Measurements from ENCODE around the gene MAML1. TPM values are rescaled to one million over a fixed set of nuclear protein-coding genes. Genes with fewer than 3 reads are reported as not detected.
A peak's percentile ranks its signal among the peaks of the same experiment; 100 is the strongest.

The MAML1 gene
- total RNA-seq, 1 donor from 2014 or later = 26.0 TPM

GRCh38 chr5:179768326-179769085 is 35.9 kb downstream of the MAML1 start:
- Mint-ChIP-seq H3K9me3 (ENCODE audit: unreplicated experiment) (no peaks in the 10 kb centered on the region), H3K27ac (ENCODE audit: unreplicated experiment) (peak overlapping the region; percentile 75), H3K27me3 (ENCODE audit: low read depth, unreplicated experiment) (no peaks in the 10 kb centered on the region), H3K4me3 (ENCODE audit: unreplicated experiment) (no peak overlapping the region), H3K4me1 (ENCODE audit: low read depth, unreplicated experiment) (peaks cover 47% of the 10 kb centered on the region), H3K36me3 (ENCODE audit: low read depth, unreplicated experiment) (peaks cover 19% of the 10 kb centered on the region)
- H3K9ac ChIP-seq (ENCODE audit: low read length) = no peak overlapping the region
- peaks cover 30% of the 10 kb centered on the region for H4K20me1 ChIP-seq (ENCODE audit: insufficient read depth, low read length)
- no peak overlapping the region for H3K4me3 ChIP-seq (ENCODE audit: insufficient read depth, low read depth, low read length)
- no peaks in the 10 kb centered on the region for H3K9me3 ChIP-seq (ENCODE audit: insufficient read depth, low read depth, low read length)
- DNase-seq (ENCODE audit: low read depth) (no peak), FAIRE-seq (no peak)
- no peaks in the 10 kb centered on the region for H3K27me3 ChIP-seq (ENCODE audit: insufficient read depth, low read length)
- peaks cover 40% of the 10 kb centered on the region for H3K4me1 ChIP-seq (ENCODE audit: insufficient read depth, low read length)
- H3K4me2 ChIP-seq (ENCODE audit: low read length) = no peak overlapping the region
- H3K36me3 ChIP-seq (ENCODE audit: insufficient read depth, low read length) = peaks cover 23% of the 10 kb centered on the region
- peaks cover 53% of the 10 kb centered on the region for H3K79me2 ChIP-seq (ENCODE audit: insufficient read depth, low read length)
- H2AFZ ChIP-seq (ENCODE audit: low read depth, low read length) = no peak overlapping the region
- no peak overlapping the region for H3K27ac ChIP-seq (ENCODE audit: low read depth, low read length)
- TF ChIP-seq EZH2 (IDR thresholded peaks at IDR 0.05; ENCODE audit: insufficient read depth, low read length) (no peak), CTCF (IDR thresholded peaks at IDR 0.05; ENCODE audit: insufficient read depth, low read depth, low read length) (no peak)

GRCh38 chr5:179769271-179769670 is 36.6 kb downstream of the MAML1 start:
- H3K4me1 ChIP-seq (ENCODE audit: insufficient read depth, low read length) = peaks cover 32% of the 10 kb centered on the region
- Mint-ChIP-seq H3K4me3 (ENCODE audit: unreplicated experiment) (no peak overlapping the region), H3K4me1 (ENCODE audit: low read depth, unreplicated experiment) (peaks cover 40% of the 10 kb centered on the region), H3K9me3 (ENCODE audit: unreplicated experiment) (no peaks in the 10 kb centered on the region), H3K27me3 (ENCODE audit: low read depth, unreplicated experiment) (no peaks in the 10 kb centered on the region), H3K27ac (ENCODE audit: unreplicated experiment) (peak overlapping the region; percentile 69), H3K36me3 (ENCODE audit: low read depth, unreplicated experiment) (peaks cover 22% of the 10 kb centered on the region)
- peaks cover 28% of the 10 kb centered on the region for H3K36me3 ChIP-seq (ENCODE audit: insufficient read depth, low read length)
- DNase-seq (ENCODE audit: low read depth) (no peak), FAIRE-seq (no peak)
- H3K4me3 ChIP-seq (ENCODE audit: insufficient read depth, low read depth, low read length) = no peak overlapping the region
- no peak overlapping the region for H2AFZ ChIP-seq (ENCODE audit: low read depth, low read length)
- peaks cover 28% of the 10 kb centered on the region for H4K20me1 ChIP-seq (ENCODE audit: insufficient read depth, low read length)
- TF ChIP-seq EZH2 (IDR thresholded peaks at IDR 0.05; ENCODE audit: insufficient read depth, low read length) = no peak
- TF ChIP-seq CTCF (IDR thresholded peaks at IDR 0.05; ENCODE audit: insufficient read depth, low read depth, low read length) = no peak
- no peak overlapping the region for H3K9ac ChIP-seq (ENCODE audit: low read length)
- no peaks in the 10 kb centered on the region for H3K27me3 ChIP-seq (ENCODE audit: insufficient read depth, low read length)
- peaks cover 45% of the 10 kb centered on the region for H3K79me2 ChIP-seq (ENCODE audit: insufficient read depth, low read length)
- H3K4me2 ChIP-seq (ENCODE audit: low read length) = no peak overlapping the region
- no peaks in the 10 kb centered on the region for H3K9me3 ChIP-seq (ENCODE audit: insufficient read depth, low read depth, low read length)
- no peak overlapping the region for H3K27ac ChIP-seq (ENCODE audit: low read depth, low read length)

GRCh38 chr5:179769796-179770195 is 37.2 kb downstream of the MAML1 start:
- no peaks in the 10 kb centered on the region for H3K27me3 ChIP-seq (ENCODE audit: insufficient read depth, low read length)
- Mint-ChIP-seq H3K9me3 (ENCODE audit: unreplicated experiment) (no peaks in the 10 kb centered on the region), H3K36me3 (ENCODE audit: low read depth, unreplicated experiment) (peaks cover 23% of the 10 kb centered on the region), H3K4me1 (ENCODE audit: low read depth, unreplicated experiment) (peaks cover 40% of the 10 kb centered on the region), H3K27me3 (ENCODE audit: low read depth, unreplicated experiment) (no peaks in the 10 kb centered on the region), H3K4me3 (ENCODE audit: unreplicated experiment) (peak overlapping the region; percentile 45), H3K27ac (ENCODE audit: unreplicated experiment) (no peak overlapping the region)
- FAIRE-seq (no peak), DNase-seq (ENCODE audit: low read depth) (no peak)
- no peak overlapping the region for H2AFZ ChIP-seq (ENCODE audit: low read depth, low read length)
- H3K27ac ChIP-seq (ENCODE audit: low read depth, low read length) = no peak overlapping the region
- H3K36me3 ChIP-seq (ENCODE audit: insufficient read depth, low read length) = peaks cover 29% of the 10 kb centered on the region
- no peak overlapping the region for H3K4me3 ChIP-seq (ENCODE audit: insufficient read depth, low read depth, low read length)
- no peak overlapping the region for H3K9ac ChIP-seq (ENCODE audit: low read length)
- H4K20me1 ChIP-seq (ENCODE audit: insufficient read depth, low read length) = peaks cover 28% of the 10 kb centered on the region
- peaks cover 45% of the 10 kb centered on the region for H3K79me2 ChIP-seq (ENCODE audit: insufficient read depth, low read length)
- TF ChIP-seq EZH2 (IDR thresholded peaks at IDR 0.05; ENCODE audit: insufficient read depth, low read length) (no peak), CTCF (IDR thresholded peaks at IDR 0.05; ENCODE audit: insufficient read depth, low read depth, low read length) (no peak)
- H3K4me1 ChIP-seq (ENCODE audit: insufficient read depth, low read length) = peaks cover 30% of the 10 kb centered on the region
- H3K9me3 ChIP-seq (ENCODE audit: insufficient read depth, low read depth, low read length) = no peaks in the 10 kb centered on the region
- no peak overlapping the region for H3K4me2 ChIP-seq (ENCODE audit: low read length)

Measured in astrocyte (in vitro differentiated cells and primary cell).